Stimulated activated CD8-positive, alpha-beta memory T cell treated with anti-CD3 and anti-CD28 coated beads, Interleukin-12 subunit alpha, Interleukin-12 subunit beta, amount 100 ng/mL, for 4 hours (primary cell): Measurements from ENCODE around the gene STK32C.
"Not testable (repeated sequence)": the region's sequence is repeated elsewhere in the genome, so short reads cannot be mapped to it uniquely, and the experiment has no call there.

ENCODE experiments used
- DNase-seq: peaks from one replicate; pipeline ENCODE4 v3.0.0-alpha.2; 2020; ENCODE audit warnings: low read depth

Gene STK32C

DNA sequence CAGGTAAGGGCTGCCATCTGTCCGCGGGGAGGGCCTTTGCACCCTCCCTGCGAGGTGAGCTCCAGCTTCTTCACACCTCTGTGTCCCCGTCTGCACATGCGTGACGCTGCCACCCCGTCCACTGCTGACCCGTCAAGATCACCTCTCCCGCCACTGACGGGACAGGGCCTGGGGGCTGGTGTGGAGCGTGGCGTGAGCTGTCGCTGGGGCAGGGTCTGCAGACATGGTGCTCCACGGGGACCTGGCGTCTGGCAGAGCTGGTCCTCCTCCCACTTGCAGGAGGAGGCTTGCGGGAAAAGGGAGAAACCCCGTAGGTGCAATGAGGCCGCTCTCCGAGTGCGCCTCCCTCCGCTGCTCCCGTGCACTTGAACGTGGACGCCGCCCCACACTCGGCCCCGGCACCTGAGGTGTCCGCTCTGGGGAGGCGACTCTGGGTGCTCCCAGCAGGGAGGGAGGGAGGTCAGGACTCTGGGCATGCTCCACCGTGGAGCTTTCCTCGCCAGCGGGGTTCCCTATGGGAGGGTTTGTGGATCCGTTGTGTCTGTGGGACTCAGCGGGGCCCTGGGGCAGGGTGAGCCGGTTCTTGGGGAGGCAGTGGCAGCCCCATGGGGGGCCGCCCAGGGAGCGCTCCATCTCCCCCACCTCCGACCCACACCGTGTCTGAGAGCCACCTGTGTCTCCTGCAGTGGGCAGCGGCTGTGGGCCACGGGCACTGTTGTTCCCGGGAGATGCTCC is 138.6 kb downstream of the STK32C start:
- no peak for DNase-seq

DNA sequence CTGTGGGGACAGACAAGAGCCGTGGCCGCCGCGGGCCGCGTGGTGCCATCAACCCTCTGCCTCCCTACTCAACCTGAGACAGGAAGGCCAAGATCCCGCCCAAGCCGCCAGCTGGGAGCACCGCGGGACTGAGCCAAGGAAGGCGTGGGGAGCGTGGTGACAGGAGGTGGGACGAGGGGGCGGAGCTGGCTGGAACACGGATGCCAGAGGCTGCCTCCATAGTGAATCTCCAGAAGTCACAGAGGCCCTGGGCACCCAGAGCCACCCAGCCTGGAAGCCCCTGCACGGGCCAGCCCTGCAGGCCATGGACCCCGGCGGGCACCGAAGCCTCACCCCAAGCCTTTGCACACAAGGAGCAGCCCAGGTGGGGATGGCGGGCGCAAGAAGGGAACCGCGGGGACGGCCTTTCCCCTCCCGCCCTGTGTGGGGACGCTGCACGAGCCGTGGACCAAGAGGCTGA is 139.1 kb downstream of the STK32C start:
- DNase-seq, result no peak

DNA sequence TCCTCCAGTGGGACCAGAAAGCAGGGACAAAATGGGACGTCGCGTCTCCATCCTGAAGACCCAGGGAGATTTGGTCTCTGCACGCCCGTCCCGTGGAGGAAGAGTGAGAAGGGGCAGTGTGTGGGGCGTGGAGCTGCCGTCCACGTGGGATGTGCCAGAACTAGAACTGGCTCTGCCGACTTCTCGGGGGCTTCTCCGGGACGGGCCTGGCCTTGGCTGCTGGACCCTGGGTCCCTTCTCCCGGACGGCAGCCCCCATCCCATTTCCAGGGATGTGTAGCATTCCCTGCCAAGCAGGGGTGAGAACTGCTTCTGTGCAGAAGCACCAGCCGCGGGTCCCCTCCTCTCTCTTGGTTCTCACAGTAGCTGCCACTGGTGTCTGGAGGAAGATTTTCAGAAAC is 139.8 kb downstream of the STK32C start:
- DNase-seq, result no peak

DNA sequence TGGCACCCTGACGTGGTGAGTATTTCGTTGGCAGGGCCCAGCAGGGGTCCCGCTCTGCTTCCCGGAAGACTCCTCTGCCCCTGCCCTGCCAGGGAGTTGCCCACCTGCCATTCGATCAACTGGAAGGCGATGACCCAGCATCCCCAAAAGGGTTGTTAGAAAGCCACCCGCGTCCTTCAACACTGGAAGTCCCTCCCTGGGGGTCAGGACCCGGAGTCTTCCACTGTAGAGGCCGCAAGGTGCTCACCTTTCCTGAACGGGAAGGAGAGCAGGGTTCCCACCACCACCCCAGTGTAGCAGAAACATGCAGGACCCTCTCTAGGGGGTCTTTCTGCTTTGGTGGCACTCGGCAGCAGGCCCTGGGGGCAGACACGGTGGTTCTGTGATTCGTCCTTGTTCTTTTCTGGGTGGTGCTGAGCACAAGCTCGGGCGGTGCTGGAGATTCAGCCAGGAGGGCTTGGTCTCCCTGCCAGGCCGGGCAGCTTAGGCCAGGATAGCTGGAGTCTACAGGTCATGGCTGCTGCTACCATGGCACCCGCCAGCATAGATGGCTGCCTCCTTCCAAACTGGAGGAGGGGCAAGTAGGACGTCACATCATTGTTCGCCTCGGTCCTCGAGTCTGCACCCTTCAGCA is 140.6 kb downstream of the STK32C start:
- no peak for DNase-seq

DNA sequence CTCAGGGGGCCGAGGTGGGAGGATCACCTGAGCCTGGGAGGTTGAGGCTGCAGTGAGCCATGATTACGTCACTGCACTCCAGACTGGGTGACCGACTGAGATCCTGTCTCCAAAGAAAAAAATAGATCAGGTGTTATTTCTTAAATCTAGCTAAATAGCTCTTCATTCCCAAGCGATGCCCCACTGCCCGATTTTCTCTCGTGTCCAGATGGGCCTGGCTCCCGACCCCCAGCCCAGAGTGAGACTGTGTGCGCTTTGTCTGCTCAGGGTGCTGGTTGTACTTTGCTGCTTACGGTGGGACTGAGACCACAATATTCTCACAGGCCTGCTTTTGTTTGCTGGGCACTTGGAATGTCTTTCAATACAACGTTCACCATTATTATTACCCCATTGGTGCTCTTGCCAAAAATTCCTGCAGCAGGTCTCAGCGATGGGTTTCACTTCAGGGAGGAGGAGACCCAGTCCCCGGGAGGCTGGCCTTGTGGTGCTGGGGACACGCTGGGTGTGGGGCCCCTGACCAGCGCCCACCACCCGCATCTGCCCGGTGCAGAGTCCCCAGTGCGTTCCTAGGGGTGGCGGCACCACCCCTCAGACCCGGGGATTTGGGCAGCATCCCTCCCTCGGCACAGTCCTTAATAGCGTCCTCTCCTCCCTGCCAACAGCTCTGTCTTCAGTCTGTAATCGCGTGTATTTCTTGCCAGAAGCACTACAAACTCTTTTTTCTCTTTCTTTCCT is 141.4 kb downstream of the STK32C start:
- DNase-seq, result no peak

DNA sequence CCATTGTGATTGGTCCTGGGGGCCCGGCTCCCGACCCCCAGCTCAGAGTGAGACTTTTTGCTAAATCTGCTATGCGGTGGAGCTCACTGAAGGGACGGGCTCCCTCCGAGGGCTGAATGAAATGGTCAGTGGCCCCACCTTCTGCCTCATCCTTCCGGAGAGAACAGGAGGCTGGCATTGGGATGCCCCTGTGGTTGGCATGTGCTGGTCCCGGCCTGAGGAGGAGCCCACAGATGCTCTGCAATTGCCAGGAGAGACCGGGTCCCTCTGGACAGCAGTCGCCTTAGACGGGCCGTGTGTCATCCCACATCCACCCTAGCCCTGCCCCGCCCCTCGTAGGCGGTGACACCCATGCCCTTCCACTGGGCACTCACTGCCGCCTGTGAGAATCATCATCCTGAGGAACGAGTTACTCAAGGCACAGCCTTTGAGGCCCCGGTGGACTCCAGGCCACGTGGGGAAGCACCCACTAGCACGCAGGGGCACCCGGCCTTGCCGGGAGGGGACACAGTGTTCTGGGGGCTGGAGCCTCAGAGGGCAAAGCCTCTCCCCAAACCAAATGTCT is 142.3 kb downstream of the STK32C start:
- DNase-seq, result no peak

DNA sequence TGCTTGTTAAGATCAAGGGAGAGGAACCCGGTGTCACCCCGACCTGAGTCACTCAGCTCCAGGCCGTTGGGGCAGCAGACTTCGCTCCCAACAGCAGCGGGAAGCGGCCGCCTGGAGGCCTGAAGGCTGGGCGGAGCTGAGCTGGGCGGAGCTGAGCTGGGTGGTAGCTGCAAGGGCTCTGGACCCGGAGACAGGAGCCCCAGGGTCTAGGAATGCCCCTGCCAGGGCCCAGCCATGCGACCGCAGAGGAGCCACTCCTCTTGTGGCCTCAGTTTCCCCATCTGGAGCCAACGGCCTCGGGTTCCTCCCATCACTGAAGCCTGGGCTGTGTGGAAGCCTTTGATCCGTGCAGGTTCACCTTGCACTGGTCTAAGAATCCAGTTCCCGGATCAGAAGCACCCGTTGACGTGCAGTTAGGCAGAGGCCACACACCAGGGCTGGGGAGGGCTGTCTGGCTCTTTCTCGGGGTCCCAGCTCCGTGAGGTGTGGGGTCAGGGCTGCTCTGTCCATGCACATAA is 142.9 kb downstream of the STK32C start:
- DNase-seq, result no peak

DNA sequence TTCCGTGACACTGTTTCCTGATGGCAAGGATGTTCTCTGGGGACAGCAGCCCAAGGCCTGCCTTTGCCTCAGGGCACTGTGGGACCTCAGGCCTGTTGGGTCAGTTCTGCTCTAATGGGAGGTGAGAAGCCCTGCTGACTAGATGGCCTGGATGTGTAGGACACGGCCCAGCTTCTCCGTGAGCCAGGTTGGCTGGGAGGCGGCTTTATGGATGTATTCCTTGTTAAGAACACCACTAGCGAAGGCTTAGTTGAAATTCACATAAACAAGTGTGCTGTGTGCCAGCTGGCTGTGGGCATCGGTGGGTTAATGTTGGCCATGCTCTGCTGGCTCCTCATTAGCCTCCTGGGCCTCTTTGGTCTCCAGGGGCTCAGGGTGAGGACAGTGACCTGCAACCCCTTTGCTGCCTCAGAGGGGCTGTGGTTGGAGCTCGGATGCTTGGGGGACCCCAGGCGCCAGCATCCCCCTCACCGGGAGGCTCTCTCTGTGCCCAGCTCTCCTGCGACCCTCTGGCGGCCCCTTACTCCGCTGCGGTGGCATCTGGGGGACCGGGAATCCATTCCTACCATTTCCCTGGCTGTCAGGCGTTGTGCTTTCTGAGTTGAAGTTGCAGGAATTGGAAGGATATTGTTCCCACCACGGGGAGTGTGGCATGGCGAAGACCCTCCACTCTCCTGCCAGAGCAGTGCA is 143.8 kb downstream of the STK32C start:
- DNase-seq, result no peak

- no peak for DNase-seq
These were observed 144.4 kb downstream of the STK32C start for GRCh38 chr10:132163278-132163765.

DNA sequence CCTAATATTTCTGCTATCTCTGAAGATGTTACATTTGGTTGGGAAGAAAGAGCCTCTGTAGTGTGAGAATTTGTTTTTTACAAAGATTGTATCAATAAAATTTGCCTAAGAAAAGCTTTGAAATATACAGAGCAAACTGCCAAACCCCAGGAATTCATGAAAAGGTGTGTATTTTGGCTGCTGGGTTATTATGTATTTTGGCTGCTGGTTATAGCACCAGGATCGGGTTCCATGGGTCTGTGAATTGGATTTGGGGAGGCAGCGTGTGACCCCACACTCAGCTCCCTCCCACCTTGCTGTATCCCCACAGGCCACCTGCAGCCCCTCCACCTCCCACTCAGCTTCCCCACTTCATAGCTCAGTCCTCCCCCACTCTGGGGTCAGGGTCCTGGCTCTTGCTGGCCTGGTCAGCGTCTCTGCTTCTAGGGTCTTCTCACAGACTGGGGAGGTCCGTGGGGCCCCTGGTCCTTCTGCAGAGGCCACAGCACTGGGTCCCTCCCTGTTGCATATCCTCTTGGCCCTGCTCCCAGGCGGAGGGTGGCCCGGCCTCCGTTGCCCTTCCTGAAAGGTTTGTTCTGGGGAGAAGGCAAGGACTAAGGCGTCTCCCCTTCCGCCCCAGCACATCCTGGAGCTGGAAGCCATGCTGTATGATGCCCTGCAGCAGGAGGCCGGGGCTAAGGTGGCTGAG is 145.0 kb downstream of the STK32C start:
- no peak for DNase-seq

DNA sequence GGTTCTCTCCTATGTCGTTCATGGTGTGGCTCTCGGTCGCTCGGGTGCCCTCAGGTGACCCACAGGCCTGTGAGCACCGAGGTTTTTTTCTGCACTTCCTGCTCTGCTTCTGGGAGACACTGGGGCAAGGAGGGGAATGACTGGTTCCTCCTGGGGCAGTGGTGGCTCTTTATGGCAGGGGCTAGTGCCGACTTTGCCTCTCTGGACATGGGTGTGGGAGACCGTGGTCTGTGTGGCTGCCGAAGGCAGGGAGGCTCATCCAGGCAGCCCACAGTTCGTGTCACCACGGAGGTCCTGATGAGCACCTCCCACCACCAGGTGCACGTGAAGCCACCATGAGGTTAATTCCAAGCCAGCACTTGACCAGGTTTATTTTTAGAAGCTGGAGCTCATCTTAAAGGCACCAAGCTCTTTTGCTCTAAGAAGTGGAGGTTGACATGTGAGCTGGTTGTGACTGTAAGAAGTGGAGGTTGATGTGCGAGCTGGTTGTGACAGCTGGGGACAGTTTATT is 145.7 kb downstream of the STK32C start:
- no peak for DNase-seq

DNA sequence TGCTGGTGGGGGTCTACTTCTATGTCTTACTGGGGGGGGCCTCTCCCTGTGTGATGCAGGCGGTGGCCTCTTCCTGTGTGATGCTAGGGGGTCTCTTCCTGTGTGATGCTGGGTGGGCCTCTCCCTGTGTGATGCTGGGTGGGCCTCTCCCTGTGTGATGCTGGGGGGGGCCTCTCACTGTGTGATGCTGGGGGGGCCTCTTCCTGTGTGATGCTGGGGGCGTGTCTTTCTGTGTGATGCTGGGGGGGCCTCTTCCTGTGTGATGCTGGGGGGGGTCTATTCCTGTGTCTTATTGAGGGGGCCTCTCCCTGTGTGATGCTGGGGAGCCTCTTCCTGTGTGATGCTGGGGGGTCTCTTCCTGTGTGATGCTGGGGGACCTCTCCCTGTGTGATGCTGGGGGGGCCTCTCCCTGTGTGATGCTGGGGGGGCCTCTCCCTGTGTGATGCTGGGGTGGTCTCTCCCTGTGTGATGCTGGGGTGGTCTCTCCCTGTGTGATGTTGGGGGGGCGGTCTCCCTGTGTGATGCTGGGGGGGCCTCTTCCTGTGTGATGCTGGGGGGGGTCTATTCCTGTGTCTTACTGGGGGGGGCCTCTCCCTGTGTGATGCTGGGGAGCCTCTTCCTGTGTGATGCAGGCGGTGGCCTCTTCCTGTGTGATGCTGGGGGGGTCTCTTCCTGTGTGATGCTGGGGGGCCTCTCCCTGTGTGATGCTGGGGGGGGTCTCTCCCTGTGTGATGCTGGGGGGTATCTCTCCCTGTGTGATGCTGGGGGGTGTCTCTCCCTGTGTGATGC is 146.7 kb downstream of the STK32C start:
- DNase-seq, result not testable (repeated sequence)

- DNase-seq, result not testable (repeated sequence)
These were observed 147.5 kb downstream of the STK32C start for GRCh38 chr10:132160231-132160630.

DNA sequence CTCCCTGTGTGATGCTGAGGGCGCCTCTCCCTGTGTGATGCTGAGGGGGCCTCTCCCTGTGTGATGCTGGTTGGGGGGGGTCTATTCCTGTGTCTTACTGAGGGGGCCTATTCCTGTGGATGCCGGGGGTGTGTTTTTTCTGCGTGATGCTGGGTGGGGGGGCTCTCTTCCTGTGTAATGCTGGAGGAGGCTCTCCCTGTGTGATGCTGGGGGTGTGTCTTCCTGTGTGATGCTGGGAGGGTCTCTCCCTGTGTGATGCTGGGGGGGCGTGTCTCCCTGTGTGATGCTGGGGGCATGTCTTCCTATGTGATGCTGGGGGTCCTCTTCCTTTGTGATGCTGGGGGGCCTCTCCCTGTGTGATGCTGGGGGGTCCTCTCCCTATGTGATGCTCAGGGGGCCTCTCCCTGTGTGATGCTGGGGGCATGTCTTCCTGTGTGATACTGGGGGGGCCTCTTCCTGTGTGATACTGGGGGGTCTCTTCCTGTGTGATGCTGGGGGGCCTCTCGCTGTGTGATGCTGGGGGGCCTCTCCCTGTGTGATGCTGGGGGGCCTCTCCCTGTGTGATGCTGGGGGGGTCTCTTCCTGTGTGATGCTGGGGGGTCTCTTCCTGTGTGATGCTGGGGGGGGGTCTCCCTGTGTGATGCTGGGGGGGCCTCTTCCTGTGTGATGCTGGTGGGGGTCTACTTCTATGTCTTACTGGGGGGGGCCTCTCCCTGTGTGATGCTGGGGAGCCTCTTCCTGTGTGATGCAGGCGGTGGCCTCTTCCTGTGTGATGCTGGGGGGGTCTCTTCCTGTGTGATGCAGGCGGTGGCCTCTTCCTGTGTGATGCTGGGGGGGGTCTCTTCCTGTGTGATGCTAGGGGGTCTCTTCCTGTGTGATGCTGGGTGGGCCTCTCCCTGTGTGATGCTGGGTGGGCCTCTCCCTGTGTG is 148.2 kb downstream of the STK32C start:
- DNase-seq, result not testable (repeated sequence)

DNA sequence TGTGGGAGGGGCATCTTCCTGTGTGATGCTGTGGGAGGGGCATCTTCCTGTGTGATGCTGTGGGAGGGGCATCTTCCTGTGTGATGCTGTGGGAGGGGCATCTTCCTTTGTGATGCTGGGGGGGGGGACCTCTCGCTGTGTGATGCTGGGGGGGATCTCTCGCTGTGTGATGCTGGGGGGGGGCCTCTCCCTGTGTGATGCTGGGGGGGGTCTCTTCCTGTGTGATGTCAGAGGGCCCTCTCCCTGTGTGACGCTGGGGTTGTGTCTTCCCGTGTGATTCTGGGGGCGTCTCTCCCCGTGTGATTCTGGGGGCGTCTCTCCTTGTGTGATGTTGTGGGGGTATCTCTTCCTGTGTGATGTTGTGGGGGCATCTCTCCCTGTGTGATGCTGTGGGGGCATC is 148.9 kb downstream of the STK32C start:
- no peak for DNase-seq

DNA sequence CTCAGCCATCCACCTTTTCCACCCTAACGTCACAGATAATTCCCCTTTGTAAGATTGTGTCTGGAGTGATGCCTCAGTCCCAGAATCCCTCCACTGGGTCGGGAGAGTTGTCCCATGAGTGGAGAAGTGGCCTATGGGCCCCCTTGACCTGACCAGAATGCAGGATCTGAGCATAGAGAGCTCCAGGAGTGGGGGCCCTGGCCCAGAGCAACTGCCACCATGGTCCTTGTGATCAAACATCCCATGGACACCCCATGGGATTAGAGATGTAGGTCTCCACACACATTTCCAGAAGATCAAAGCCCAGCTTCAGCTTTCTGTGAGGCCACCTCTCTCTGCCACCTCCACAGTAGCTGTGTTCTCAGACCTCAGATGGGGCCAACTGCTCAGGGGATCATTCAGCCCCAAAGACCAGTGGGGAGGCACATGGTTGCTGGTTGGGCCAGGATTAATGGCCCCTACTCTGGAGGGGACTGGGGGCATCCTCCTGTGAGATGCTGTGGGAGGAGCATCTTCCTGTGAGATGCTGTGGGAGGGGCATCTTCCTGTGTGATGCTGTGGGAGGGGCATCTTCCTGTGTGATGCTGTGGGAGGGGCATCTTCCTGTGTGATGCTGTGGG is 149.5 kb downstream of the STK32C start:
- no peak for DNase-seq
